H1 (cell line): ENCODE measurements around the gene TRAPPC2L. TPM values are rescaled to one million over a fixed set of nuclear protein-coding genes. Genes with fewer than 3 reads are reported as not detected.

ENCODE experiments used
- BCL11A ChIP-seq, 2 experiments: IDR thresholded peaks; one replicate each; pipeline ENCODE4 v1.6.1; 2011; ENCODE audit warnings: low read depth in 2 of 2, low read length in 2 of 2, mild to moderate bottlenecking in 2 of 2
- EZH2 ChIP-seq: fragments of 200-600 bp; sonication (generic); IDR thresholded peaks from 2 replicates; pipeline ENCODE4 v1.7.1; 2012; ENCODE audit warnings: low read depth, mild to moderate bottlenecking, moderate library complexity, low read length, inconsistent platforms; ENCODE audit not compliant: severe bottlenecking
- HDAC6 ChIP-seq: IDR thresholded peaks from one replicate; pipeline ENCODE4 v1.7.1; 2012; ENCODE audit warnings: low read depth, mild to moderate bottlenecking, inconsistent platforms, low read length, moderate library complexity
- KDM1A ChIP-seq: fragments of 200-600, 300-600 bp; sonication (generic); IDR thresholded peaks from 2 replicates; pipeline ENCODE4 v1.7.1; 2016; ENCODE audit warnings: mild to moderate bottlenecking, low read length, borderline replicate concordance
- KDM5A ChIP-seq: fragments of 200-600 bp; IDR thresholded peaks from 2 replicates; pipeline ENCODE4 v1.7.1; 2012; ENCODE audit warnings: mild to moderate bottlenecking, low read length, inconsistent platforms, mixed read lengths
- RAD21 ChIP-seq, 2 experiments: IDR thresholded peaks in 1 of 2; conservative IDR thresholded peaks in 1 of 2; 2 replicates each; pipeline ENCODE4 v1.6.1; 2011; ENCODE audit warnings: low read depth in 2 of 2, low read length in 2 of 2, improper control_type of control experiment in 1 of 2, inconsistent platforms in 1 of 2, mild to moderate bottlenecking in 1 of 2, moderate library complexity in 1 of 2
- RBBP5 ChIP-seq: IDR thresholded peaks from 2 replicates; pipeline ENCODE4 v1.7.1; 2012; ENCODE audit warnings: low read depth, mild to moderate bottlenecking, inconsistent platforms, low read length, moderate library complexity, borderline replicate concordance
- TAF1 ChIP-seq: IDR thresholded peaks from 2 replicates; pipeline ENCODE4 v1.6.1; 2011; ENCODE audit warnings: mild to moderate bottlenecking, low read depth, low read length
- TEAD4 ChIP-seq: IDR thresholded peaks from 2 replicates; pipeline ENCODE4 v1.6.1; 2012; ENCODE audit warnings: low read depth, low read length, inconsistent platforms, mixed read lengths
- polyA plus RNA-seq, 7 experiments: library from polyadenylated mRNA; depleted of rRNA in 3 of 7; stranded (reverse) in 5 of 7; unstranded in 2 of 7; fragments of >200 nt in 5 of 7; fragments of 200-250 nt in 2 of 7; gene quantifications; 1 replicate in 5 of 7; 2 replicates in 1 of 7; 4 replicates in 1 of 7; pipeline versions ENCODE4 v1.2.1 to v1.2.3, GENCODE V29; 2011 to 2013; ENCODE audit warnings: missing spikeins in 2 of 7, mixed read lengths in 2 of 7
- total RNA-seq: library from RNA; stranded (reverse); fragmentation: NEBNext Ultra II Directional; extraction: Animal tissue kit (Norgen Biotek cat#: 25700); gene quantifications from 2 replicates; pipeline ENCODE4 v1.2.1, GENCODE V29; 2021
- TF ChIP-seq, protein P1 (sequence below): fragments of 300-600 bp; sonication (generic); IDR thresholded peaks from 2 replicates; pipeline ENCODE4 v1.7.1; 2012; ENCODE audit warnings: low read length, moderate library complexity, mild to moderate bottlenecking, inconsistent platforms; ENCODE audit not compliant: insufficient replicate concordance

Gene TRAPPC2L
- total and polyA plus RNA-seq, 2 of the 8 experiments (the other 6 are each of a cell fraction or from before 2014, with no cell fraction given): 98.7 to 133 TPM

DNA sequence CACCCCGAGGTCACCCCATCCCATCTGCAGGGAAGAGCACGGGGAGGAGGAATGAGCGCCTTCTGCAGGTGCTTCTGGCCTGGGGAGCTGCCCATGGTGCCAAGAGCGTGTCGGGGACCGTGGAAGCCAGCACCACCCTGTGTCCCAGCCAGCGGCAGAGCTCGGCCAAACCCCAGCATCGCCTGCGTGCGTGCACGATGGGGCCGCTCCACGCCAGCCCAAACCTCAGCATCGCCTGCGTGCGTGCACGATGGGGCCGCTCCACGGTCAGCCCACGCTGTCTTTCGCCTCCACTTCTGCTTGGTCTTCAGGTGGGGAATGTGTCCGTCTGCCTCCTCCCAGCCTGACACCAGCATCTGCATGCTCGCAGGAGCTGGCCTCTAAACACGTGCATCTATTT, 14.1 kb upstream of the TRAPPC2L start (continued):
- TF ChIP-seq EZH2 (no peak), HDAC6 (no peak), TEAD4 (no peak), RAD21 (IDR thresholded peaks at IDR 0.05 in 1 of 2, conservative IDR thresholded peaks at IDR 0.05 in 1 of 2; ENCODE audit: low read depth in 2 of 2, low read length in 2 of 2) (no peak), TAF1 (no peak), KDM1A (no peak), BCL11A (IDR thresholded peaks at IDR 0.05; ENCODE audit: low read depth in 2 of 2, low read length in 2 of 2) (no peak), KDM5A (no peak), RBBP5 (no peak)
- TF ChIP-seq, protein P1, sequence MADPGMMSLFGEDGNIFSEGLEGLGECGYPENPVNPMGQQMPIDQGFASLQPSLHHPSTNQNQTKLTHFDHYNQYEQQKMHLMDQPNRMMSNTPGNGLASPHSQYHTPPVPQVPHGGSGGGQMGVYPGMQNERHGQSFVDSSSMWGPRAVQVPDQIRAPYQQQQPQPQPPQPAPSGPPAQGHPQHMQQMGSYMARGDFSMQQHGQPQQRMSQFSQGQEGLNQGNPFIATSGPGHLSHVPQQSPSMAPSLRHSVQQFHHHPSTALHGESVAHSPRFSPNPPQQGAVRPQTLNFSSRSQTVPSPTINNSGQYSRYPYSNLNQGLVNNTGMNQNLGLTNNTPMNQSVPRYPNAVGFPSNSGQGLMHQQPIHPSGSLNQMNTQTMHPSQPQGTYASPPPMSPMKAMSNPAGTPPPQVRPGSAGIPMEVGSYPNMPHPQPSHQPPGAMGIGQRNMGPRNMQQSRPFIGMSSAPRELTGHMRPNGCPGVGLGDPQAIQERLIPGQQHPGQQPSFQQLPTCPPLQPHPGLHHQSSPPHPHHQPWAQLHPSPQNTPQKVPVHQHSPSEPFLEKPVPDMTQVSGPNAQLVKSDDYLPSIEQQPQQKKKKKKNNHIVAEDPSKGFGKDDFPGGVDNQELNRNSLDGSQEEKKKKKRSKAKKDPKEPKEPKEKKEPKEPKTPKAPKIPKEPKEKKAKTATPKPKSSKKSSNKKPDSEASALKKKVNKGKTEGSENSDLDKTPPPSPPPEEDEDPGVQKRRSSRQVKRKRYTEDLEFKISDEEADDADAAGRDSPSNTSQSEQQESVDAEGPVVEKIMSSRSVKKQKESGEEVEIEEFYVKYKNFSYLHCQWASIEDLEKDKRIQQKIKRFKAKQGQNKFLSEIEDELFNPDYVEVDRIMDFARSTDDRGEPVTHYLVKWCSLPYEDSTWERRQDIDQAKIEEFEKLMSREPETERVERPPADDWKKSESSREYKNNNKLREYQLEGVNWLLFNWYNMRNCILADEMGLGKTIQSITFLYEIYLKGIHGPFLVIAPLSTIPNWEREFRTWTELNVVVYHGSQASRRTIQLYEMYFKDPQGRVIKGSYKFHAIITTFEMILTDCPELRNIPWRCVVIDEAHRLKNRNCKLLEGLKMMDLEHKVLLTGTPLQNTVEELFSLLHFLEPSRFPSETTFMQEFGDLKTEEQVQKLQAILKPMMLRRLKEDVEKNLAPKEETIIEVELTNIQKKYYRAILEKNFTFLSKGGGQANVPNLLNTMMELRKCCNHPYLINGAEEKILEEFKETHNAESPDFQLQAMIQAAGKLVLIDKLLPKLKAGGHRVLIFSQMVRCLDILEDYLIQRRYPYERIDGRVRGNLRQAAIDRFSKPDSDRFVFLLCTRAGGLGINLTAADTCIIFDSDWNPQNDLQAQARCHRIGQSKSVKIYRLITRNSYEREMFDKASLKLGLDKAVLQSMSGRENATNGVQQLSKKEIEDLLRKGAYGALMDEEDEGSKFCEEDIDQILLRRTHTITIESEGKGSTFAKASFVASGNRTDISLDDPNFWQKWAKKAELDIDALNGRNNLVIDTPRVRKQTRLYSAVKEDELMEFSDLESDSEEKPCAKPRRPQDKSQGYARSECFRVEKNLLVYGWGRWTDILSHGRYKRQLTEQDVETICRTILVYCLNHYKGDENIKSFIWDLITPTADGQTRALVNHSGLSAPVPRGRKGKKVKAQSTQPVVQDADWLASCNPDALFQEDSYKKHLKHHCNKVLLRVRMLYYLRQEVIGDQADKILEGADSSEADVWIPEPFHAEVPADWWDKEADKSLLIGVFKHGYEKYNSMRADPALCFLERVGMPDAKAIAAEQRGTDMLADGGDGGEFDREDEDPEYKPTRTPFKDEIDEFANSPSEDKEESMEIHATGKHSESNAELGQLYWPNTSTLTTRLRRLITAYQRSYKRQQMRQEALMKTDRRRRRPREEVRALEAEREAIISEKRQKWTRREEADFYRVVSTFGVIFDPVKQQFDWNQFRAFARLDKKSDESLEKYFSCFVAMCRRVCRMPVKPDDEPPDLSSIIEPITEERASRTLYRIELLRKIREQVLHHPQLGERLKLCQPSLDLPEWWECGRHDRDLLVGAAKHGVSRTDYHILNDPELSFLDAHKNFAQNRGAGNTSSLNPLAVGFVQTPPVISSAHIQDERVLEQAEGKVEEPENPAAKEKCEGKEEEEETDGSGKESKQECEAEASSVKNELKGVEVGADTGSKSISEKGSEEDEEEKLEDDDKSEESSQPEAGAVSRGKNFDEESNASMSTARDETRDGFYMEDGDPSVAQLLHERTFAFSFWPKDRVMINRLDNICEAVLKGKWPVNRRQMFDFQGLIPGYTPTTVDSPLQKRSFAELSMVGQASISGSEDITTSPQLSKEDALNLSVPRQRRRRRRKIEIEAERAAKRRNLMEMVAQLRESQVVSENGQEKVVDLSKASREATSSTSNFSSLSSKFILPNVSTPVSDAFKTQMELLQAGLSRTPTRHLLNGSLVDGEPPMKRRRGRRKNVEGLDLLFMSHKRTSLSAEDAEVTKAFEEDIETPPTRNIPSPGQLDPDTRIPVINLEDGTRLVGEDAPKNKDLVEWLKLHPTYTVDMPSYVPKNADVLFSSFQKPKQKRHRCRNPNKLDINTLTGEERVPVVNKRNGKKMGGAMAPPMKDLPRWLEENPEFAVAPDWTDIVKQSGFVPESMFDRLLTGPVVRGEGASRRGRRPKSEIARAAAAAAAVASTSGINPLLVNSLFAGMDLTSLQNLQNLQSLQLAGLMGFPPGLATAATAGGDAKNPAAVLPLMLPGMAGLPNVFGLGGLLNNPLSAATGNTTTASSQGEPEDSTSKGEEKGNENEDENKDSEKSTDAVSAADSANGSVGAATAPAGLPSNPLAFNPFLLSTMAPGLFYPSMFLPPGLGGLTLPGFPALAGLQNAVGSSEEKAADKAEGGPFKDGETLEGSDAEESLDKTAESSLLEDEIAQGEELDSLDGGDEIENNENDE: no peak
